Smooth muscle cell (in vitro differentiated cells): ENCODE measurements around the gene AP4B1. TPM values are rescaled to one million over a fixed set of nuclear protein-coding genes. Genes with fewer than 3 reads are reported as not detected.
A peak's percentile ranks its signal among the peaks of the same experiment; 100 is the strongest.

ENCODE experiments used
- DNase-seq: peaks from one replicate; lab custom pipeline; 2025; ENCODE audit not compliant: unreplicated experiment; lab: John Stamatoyannopoulos, UW
- H2AFZ ChIP-seq: fragments of 200-600 bp; sonication (generic); 2 replicates; pipeline ENCODE4 v1.6.0; 2016; ENCODE audit warnings: antibody characterized with exemption, low read depth, mild to moderate bottlenecking
- H3F3A ChIP-seq: fragments of 200-600 bp; sonication (generic); 2 replicates; pipeline ENCODE4 v1.6.0; 2017; ENCODE audit warnings: antibody characterized with exemption, low read depth
- H3K27ac ChIP-seq: fragments of 200-600 bp; sonication (generic); 2 replicates; pipeline ENCODE4 v1.5.1; 2016; ENCODE audit warnings: low read depth, mild to moderate bottlenecking
- H3K27me3 ChIP-seq: fragments of 200-600 bp; sonication (generic); 2 replicates; pipeline ENCODE4 v1.6.1; 2016; ENCODE audit warnings: low read depth, mild to moderate bottlenecking
- H3K36me3 ChIP-seq: fragments of 200-600 bp; sonication (generic); 2 replicates; pipeline ENCODE4 v1.5.1; 2016; ENCODE audit warnings: low read depth
- H3K4me1 ChIP-seq: fragments of 200-600 bp; sonication (generic); 2 replicates; pipeline ENCODE4 v1.5.1; 2016; ENCODE audit warnings: low read depth
- H3K4me2 ChIP-seq: fragments of 200-600 bp; sonication (generic); 2 replicates; pipeline ENCODE4 v1.6.0; 2016; ENCODE audit warnings: mild to moderate bottlenecking
- H3K4me3 ChIP-seq: fragments of 200-600 bp; sonication (generic); 2 replicates; pipeline ENCODE4 v1.5.1; 2016; ENCODE audit warnings: mild to moderate bottlenecking
- H3K79me2 ChIP-seq: fragments of 200-600 bp; sonication (generic); 2 replicates; pipeline ENCODE4 v1.6.0; 2016; ENCODE audit warnings: low read depth, mild to moderate bottlenecking
- H3K9ac ChIP-seq: fragments of 200-600 bp; sonication (generic); 2 replicates; pipeline ENCODE4 v1.6.0; 2016; ENCODE audit warnings: low read depth
- H3K9me3 ChIP-seq: fragments of 200-600 bp; sonication (generic); replicated peaks from 2 replicates; pipeline ENCODE4 v1.5.1; 2016; ENCODE audit warnings: low read depth
- H4K20me1 ChIP-seq: fragments of 200-600 bp; sonication (generic); 2 replicates; pipeline ENCODE4 v1.6.0; 2016; ENCODE audit warnings: low read depth
- WGBS: methylation state at CpG from one replicate; pipeline ENCODE4 v1.1.7; 2016; ENCODE audit warnings: low lambda C conversion rate; 5-methylcytosine and 5-hydroxymethylcytosine counted together
- polyA plus RNA-seq: library from polyadenylated mRNA; unstranded; fragments of >200 nt; fragmentation: Nextera tagmentation; extraction: Ambion mirVana; gene quantifications from 2 replicates; pipeline ENCODE4 v1.2.1, GENCODE V29; 2016
- total RNA-seq: library from RNA; depleted of rRNA; stranded (reverse); fragments of >200 nt; gene quantifications from 2 replicates; pipeline ENCODE4 v1.2.3, GENCODE V29; 2014
- TF ChIP-seq, protein P1 (sequence below): fragments of 200-600 bp; sonication (generic); IDR thresholded peaks from 2 replicates; pipeline ENCODE4 v1.5.1; 2017; ENCODE audit warnings: borderline replicate concordance, mild to moderate bottlenecking, antibody characterized with exemption; ENCODE audit not compliant: insufficient read depth, poor library complexity, severe bottlenecking

Gene AP4B1
- total and polyA plus RNA-seq, 2 experiments from 2014 or later: 11.6 to 17.3 TPM

DNA sequence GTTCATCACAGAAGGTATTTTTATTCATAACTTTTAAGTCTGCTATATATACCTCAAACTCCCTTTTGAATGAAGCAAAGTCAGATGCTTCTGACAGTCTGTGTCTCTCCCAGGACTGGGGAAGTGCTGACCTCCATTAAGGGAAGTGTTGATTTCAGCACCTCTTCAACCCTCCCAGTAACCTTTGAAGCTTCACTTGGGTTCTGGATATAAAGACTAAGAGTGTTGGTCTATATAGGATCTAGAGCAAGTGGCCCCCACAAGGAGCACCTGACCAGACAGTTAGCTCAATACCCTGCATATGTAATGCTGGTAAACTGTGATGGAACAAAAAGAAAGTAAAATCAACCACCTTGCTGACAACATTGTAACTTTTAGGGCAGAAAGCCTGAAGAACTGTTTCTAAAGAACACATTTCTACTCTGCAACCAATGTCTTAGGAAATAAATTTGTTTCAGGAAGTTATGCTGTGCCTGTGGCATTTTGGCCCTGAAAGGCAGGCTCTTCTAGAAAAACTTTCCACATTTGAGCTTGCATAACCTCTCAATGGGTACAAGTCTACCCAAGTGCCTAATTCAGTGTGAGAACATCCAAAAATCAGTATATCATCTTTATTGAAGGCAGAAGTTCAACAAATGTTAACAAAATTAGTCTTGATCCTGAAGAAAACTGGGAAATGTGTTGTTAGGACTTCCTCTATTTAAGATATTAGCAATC is 32.2 kb downstream of the AP4B1 start:
- Histone ChIP-seq H3K4me2 (no peak overlapping the region), H3K36me3 (no peaks in the 10 kb centered on the region), H3K27me3 (no peaks in the 10 kb centered on the region), H3K4me3 (no peak overlapping the region), H3K9me3 (no peaks in the 10 kb centered on the region), H4K20me1 (no peaks in the 10 kb centered on the region), H3K79me2 (no peaks in the 10 kb centered on the region), H2AFZ (no peak overlapping the region), H3K4me1 (no peaks in the 10 kb centered on the region), H3K9ac (no peak overlapping the region), H3F3A (no peaks in the 10 kb centered on the region), H3K27ac (no peak overlapping the region)
- TF ChIP-seq, protein P1, sequence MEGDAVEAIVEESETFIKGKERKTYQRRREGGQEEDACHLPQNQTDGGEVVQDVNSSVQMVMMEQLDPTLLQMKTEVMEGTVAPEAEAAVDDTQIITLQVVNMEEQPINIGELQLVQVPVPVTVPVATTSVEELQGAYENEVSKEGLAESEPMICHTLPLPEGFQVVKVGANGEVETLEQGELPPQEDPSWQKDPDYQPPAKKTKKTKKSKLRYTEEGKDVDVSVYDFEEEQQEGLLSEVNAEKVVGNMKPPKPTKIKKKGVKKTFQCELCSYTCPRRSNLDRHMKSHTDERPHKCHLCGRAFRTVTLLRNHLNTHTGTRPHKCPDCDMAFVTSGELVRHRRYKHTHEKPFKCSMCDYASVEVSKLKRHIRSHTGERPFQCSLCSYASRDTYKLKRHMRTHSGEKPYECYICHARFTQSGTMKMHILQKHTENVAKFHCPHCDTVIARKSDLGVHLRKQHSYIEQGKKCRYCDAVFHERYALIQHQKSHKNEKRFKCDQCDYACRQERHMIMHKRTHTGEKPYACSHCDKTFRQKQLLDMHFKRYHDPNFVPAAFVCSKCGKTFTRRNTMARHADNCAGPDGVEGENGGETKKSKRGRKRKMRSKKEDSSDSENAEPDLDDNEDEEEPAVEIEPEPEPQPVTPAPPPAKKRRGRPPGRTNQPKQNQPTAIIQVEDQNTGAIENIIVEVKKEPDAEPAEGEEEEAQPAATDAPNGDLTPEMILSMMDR: no peak
- DNase-seq: no peak

DNA sequence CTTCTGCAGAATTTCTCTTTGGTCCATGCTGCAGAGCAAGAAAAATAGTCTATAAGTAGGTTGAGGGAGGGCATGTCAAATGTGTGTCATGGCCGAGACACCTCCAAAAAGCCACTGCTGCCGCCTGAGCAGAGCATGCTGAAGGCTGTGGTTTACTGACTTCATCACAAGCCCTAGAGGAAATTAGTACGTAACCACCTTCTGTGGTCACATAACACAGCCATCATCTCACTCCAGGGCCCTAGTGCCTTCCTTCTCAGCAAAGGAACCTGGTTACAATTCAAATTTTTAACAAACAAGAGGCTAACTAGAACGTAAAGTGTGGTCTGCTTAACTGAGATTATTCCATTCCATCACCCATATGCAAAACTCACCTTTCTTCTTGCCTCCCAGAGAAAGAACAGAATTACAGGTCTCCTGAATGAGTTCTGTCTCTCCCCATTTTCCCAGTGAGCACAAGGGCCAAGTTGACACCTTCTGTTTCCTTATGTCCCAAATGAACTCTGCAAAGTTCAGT is 32.9 kb downstream of the AP4B1 start, which contains the start of gene PTPN22:
Gene PTPN22, minus strand, starts transcription at position 116 of the 517 bp plus-strand sequence.
- peak within 1 kb of the TSS; percentile 49 for H3K4me2 ChIP-seq
- H3K27ac ChIP-seq: no peak within 1 kb of the TSS

DNA sequence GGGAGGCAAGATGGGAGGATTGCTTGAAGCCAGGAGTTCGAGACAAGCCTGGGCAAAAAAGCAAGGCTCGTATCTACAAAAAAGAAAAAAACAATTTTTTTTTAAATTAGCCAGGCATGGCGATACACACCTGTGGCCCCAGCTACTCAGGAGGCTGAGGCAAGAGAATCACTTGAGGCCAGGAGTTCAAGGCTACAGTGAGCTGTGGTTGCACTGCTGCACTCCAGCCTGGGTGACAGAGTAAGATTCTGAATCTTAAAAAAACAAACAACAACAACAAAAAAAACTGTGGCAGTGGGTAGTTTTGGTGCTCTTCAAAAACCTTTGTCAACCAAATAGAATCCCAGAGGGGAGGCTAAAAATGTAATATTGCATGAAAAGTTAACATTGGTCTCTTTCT is 33.8 kb downstream of the AP4B1 start:
- Histone ChIP-seq H3K4me1 (no peaks in the 10 kb centered on the region), H3K27ac (no peak overlapping the region), H3K27me3 (no peaks in the 10 kb centered on the region), H2AFZ (no peak overlapping the region), H3K36me3 (no peaks in the 10 kb centered on the region), H3K4me3 (no peak overlapping the region), H3K4me2 (no peak overlapping the region), H4K20me1 (no peaks in the 10 kb centered on the region), H3F3A (no peaks in the 10 kb centered on the region), H3K9ac (no peak overlapping the region), H3K9me3 (no peaks in the 10 kb centered on the region), H3K79me2 (no peaks in the 10 kb centered on the region)
- 97% methylated on average over 3 of the region's 3 CpGs for WGBS
- TF ChIP-seq, protein P1: no peak
- no peak for DNase-seq

More for the DNA sequence above, 32.9 kb downstream of the AP4B1 start, which contains the start of gene PTPN22:
- TF ChIP-seq, protein P1: no peak
- Histone ChIP-seq H3K36me3 (no peaks in the 10 kb centered on the region), H3K79me2 (no peaks in the 10 kb centered on the region), H4K20me1 (no peaks in the 10 kb centered on the region), H3K4me1 (no peaks in the 10 kb centered on the region), H2AFZ (peak within 1 kb of the TSS; percentile 42), H3K9ac (no peak within 1 kb of the TSS), H3K9me3 (no peaks in the 10 kb centered on the region), H3K4me3 (no peak within 1 kb of the TSS), H3F3A (no peaks in the 10 kb centered on the region), H3K27me3 (no peaks in the 10 kb centered on the region)
- no peak for DNase-seq
- WGBS: 33% methylated on average over 4 of the region's 4 CpGs
